ENCODE measurements around the gene CNTF.

GRCh38 chr11:58573451-58574104 is 48.9 kb upstream of the CNTF start:
- TF ChIP-seq EZH2 (IDR thresholded peaks at IDR 0.05) (no peak), FOXP2 (optimal IDR thresholded peaks at IDR 0.05; ENCODE audit: control extremely low read depth, extremely low read length, insufficient read depth) (no peak), POLR2AphosphoS5 (IDR thresholded peaks at IDR 0.05; ENCODE audit: borderline replicate concordance, low read depth, low read length) (no peak)

All from SK-N-MC (cell line).